Spleen (tissue), 7 donors: ENCODE results near the gene TM9SF3.

Experiments used
- CTCF ChIP-seq, 11 experiments: fragments of 200-600 bp in 7 of 11; fragments of 450-650 bp in 4 of 11; sonication (generic) in 4 of 11; IDR thresholded peaks in 8 of 11; conservative IDR thresholded peaks in 3 of 11; 1 replicate in 7 of 11; 2 replicates in 4 of 11; pipeline versions ENCODE4 v1.4.0 to v1.8.0; 2016 to 2021; ENCODE audit warnings: antibody characterized with exemption in 11 of 11, inconsistent platforms in 4 of 11, mild to moderate bottlenecking in 1 of 11
- POLR2A ChIP-seq, 3 donors: fragments of 450-650 bp; IDR thresholded peaks; one replicate each; pipeline ENCODE4 v1.5.1; 2017; ENCODE audit warnings: antibody characterized with exemption in 3 of 3, mild to moderate bottlenecking in 1 of 3
- donor health status: DM: no; HTN: no; CAD: no; lungs with moderate emphysema.
- donor health status: DM: no; HTN: no; CAD: no.
- donor health status: DM: no; HTN: no; CAD: no.

GRCh38 chr10:96568402-96568801, 18.4 kb downstream of the TM9SF3 start:
- no peak for TF ChIP-seq CTCF (IDR thresholded peaks at IDR 0.05 in 8 of 11, conservative IDR thresholded peaks at IDR 0.05 in 3 of 11)
- TF ChIP-seq POLR2A (IDR thresholded peaks at IDR 0.05): no peak
